HEK293 (cell line): ENCODE results near the gene CLCN1.
A peak's percentile ranks its signal among the peaks of the same experiment; 100 is the strongest.

Source experiments
- EGR2 ChIP-seq: fragments of 450-650 bp; formaldehyde crosslinking; IDR thresholded peaks from 2 replicates; pipeline ENCODE4 v1.5.1; 2016; ENCODE audit warnings: low read depth, missing biosample characterization, missing genetic modification characterization
- GFI1B ChIP-seq: fragments of 450-650 bp; formaldehyde crosslinking; IDR thresholded peaks from 2 replicates; pipeline ENCODE4 v1.5.1; 2016; ENCODE audit warnings: missing biosample characterization, missing genetic modification characterization
- OSR2 ChIP-seq: fragments of 450-650 bp; formaldehyde crosslinking; IDR thresholded peaks from 2 replicates; pipeline ENCODE4 v1.5.1; 2016; ENCODE audit warnings: missing biosample characterization, missing genetic modification characterization
- TRIM28 ChIP-seq: IDR thresholded peaks from 2 replicates; pipeline ENCODE4 v1.6.1; 2011; ENCODE audit warnings: low read length, control low read depth, borderline replicate concordance
- ZBTB44 ChIP-seq: fragments of 450-650 bp; IDR thresholded peaks from 2 replicates; pipeline ENCODE4 v1.5.1; 2018; ENCODE audit warnings: missing biosample characterization, mild to moderate bottlenecking, missing genetic modification characterization
- ZBTB48 ChIP-seq: fragments of 450-650 bp; formaldehyde crosslinking; IDR thresholded peaks from 2 replicates; pipeline ENCODE4 v1.5.1; 2016; ENCODE audit warnings: missing biosample characterization, missing genetic modification characterization
- ZNF121 ChIP-seq: fragments of 450-650 bp; formaldehyde crosslinking; IDR thresholded peaks from 2 replicates; pipeline ENCODE4 v1.5.1; 2016; ENCODE audit warnings: missing biosample characterization, missing genetic modification characterization
- ZNF174 ChIP-seq: fragments of 450-650 bp; formaldehyde crosslinking; IDR thresholded peaks from 2 replicates; pipeline ENCODE4 v1.5.0; 2017; ENCODE audit warnings: missing biosample characterization, mild to moderate bottlenecking, missing genetic modification characterization
- ZNF302 ChIP-seq: fragments of 450-650 bp; formaldehyde crosslinking; IDR thresholded peaks from 2 replicates; pipeline ENCODE4 v1.5.1; 2016; ENCODE audit warnings: missing biosample characterization, missing genetic modification characterization, low read depth
- ZNF311 ChIP-seq: fragments of 450-650 bp; formaldehyde crosslinking; IDR thresholded peaks from 2 replicates; pipeline ENCODE4 v1.5.1; 2017; ENCODE audit warnings: missing biosample characterization, missing genetic modification characterization, borderline replicate concordance
- ZNF366 ChIP-seq: fragments of 450-650 bp; formaldehyde crosslinking; conservative IDR thresholded peaks from 2 replicates; pipeline ENCODE4 v1.5.1; 2016; ENCODE audit warnings: missing biosample characterization, missing genetic modification characterization
- ZNF548 ChIP-seq: fragments of 450-650 bp; formaldehyde crosslinking; IDR thresholded peaks from 2 replicates; pipeline ENCODE4 v1.5.1; 2016; ENCODE audit warnings: missing biosample characterization, missing genetic modification characterization
- ZNF549 ChIP-seq: fragments of 450-650 bp; IDR thresholded peaks from 2 replicates; pipeline ENCODE4 v1.5.1; 2018; ENCODE audit warnings: missing biosample characterization, missing genetic modification characterization, mild to moderate bottlenecking, inconsistent platforms, moderate library complexity
- ZNF555 ChIP-seq: fragments of 450-650 bp; formaldehyde crosslinking; conservative IDR thresholded peaks from 2 replicates; pipeline ENCODE4 v1.5.1; 2017; ENCODE audit warnings: missing biosample characterization, mild to moderate bottlenecking, missing genetic modification characterization, inconsistent platforms
- ZNF629 ChIP-seq: fragments of 450-650 bp; formaldehyde crosslinking; IDR thresholded peaks from 2 replicates; pipeline ENCODE4 v1.5.1; 2017; ENCODE audit warnings: missing biosample characterization, missing genetic modification characterization
- TF ChIP-seq, protein P1 (sequence below): fragments of 450-650 bp; formaldehyde crosslinking; IDR thresholded peaks from 2 replicates; pipeline ENCODE4 v1.5.0; 2017; ENCODE audit warnings: missing biosample characterization, missing genetic modification characterization, borderline replicate concordance
- TF ChIP-seq, protein P2 (sequence below): fragments of 450-650 bp; formaldehyde crosslinking; conservative IDR thresholded peaks from 2 replicates; pipeline ENCODE4 v1.5.1; 2016; ENCODE audit warnings: low read depth, missing biosample characterization, missing genetic modification characterization
- TF ChIP-seq, protein P3 (sequence below): fragments of 450-650 bp; formaldehyde crosslinking; IDR thresholded peaks from 2 replicates; pipeline ENCODE4 v1.5.1; 2016; ENCODE audit warnings: missing biosample characterization, missing genetic modification characterization, low read depth
- TF ChIP-seq, protein P4 (sequence below): fragments of 450-650 bp; formaldehyde crosslinking; IDR thresholded peaks from 2 replicates; pipeline ENCODE4 v1.5.1; 2017; ENCODE audit warnings: missing biosample characterization, mild to moderate bottlenecking, missing genetic modification characterization, moderate library complexity
- TF ChIP-seq, protein P5 (sequence below): fragments of 450-650 bp; formaldehyde crosslinking; IDR thresholded peaks from 2 replicates; pipeline ENCODE4 v1.5.1; 2016; ENCODE audit warnings: missing biosample characterization, missing genetic modification characterization
- TF ChIP-seq, protein P6 (sequence below): fragments of 450-650 bp; formaldehyde crosslinking; IDR thresholded peaks from 2 replicates; pipeline ENCODE4 v1.5.1; 2016; ENCODE audit warnings: missing biosample characterization, missing genetic modification characterization

CLCN1 gene

GRCh38 chr7:143361552-143362130 lies 45.7 kb downstream of the CLCN1 start (continued):
- no peak for TF ChIP-seq ZNF548 (tag by site-specific recombination)
- no peak for TF ChIP-seq ZBTB48
- no peak for TF ChIP-seq ZNF555 (tag by site-specific recombination)
- TF ChIP-seq ZBTB44 (tag by site-specific recombination): no peak
- TF ChIP-seq ZNF311: no peak
- TF ChIP-seq OSR2 (tag by site-specific recombination): peak; percentile 56; the same call in 1 of the 2 replicates
- no peak for TF ChIP-seq ZNF302 (tag by site-specific recombination)
- TF ChIP-seq, protein P1, sequence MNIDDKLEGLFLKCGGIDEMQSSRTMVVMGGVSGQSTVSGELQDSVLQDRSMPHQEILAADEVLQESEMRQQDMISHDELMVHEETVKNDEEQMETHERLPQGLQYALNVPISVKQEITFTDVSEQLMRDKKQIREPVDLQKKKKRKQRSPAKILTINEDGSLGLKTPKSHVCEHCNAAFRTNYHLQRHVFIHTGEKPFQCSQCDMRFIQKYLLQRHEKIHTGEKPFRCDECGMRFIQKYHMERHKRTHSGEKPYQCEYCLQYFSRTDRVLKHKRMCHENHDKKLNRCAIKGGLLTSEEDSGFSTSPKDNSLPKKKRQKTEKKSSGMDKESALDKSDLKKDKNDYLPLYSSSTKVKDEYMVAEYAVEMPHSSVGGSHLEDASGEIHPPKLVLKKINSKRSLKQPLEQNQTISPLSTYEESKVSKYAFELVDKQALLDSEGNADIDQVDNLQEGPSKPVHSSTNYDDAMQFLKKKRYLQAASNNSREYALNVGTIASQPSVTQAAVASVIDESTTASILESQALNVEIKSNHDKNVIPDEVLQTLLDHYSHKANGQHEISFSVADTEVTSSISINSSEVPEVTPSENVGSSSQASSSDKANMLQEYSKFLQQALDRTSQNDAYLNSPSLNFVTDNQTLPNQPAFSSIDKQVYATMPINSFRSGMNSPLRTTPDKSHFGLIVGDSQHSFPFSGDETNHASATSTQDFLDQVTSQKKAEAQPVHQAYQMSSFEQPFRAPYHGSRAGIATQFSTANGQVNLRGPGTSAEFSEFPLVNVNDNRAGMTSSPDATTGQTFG (tag by site-specific recombination): no peak
- TF ChIP-seq ZNF174 (tag by site-specific recombination): no peak
- peak; percentile 81 for TF ChIP-seq EGR2 (tag by site-specific recombination)
- no peak for TF ChIP-seq ZNF549 (tag by site-specific recombination)
- no peak for TF ChIP-seq TRIM28
- TF ChIP-seq, protein P2, sequence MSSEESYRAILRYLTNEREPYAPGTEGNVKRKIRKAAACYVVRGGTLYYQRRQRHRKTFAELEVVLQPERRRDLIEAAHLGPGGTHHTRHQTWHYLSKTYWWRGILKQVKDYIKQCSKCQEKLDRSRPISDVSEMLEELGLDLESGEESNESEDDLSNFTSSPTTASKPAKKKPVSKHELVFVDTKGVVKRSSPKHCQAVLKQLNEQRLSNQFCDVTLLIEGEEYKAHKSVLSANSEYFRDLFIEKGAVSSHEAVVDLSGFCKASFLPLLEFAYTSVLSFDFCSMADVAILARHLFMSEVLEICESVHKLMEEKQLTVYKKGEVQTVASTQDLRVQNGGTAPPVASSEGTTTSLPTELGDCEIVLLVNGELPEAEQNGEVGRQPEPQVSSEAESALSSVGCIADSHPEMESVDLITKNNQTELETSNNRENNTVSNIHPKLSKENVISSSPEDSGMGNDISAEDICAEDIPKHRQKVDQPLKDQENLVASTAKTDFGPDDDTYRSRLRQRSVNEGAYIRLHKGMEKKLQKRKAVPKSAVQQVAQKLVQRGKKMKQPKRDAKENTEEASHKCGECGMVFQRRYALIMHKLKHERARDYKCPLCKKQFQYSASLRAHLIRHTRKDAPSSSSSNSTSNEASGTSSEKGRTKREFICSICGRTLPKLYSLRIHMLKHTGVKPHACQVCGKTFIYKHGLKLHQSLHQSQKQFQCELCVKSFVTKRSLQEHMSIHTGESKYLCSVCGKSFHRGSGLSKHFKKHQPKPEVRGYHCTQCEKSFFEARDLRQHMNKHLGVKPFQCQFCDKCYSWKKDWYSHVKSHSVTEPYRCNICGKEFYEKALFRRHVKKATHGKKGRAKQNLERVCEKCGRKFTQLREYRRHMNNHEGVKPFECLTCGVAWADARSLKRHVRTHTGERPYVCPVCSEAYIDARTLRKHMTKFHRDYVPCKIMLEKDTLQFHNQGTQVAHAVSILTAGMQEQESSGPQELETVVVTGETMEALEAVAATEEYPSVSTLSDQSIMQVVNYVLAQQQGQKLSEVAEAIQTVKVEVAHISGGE (tag by site-specific recombination): no peak
- TF ChIP-seq, protein P3, sequence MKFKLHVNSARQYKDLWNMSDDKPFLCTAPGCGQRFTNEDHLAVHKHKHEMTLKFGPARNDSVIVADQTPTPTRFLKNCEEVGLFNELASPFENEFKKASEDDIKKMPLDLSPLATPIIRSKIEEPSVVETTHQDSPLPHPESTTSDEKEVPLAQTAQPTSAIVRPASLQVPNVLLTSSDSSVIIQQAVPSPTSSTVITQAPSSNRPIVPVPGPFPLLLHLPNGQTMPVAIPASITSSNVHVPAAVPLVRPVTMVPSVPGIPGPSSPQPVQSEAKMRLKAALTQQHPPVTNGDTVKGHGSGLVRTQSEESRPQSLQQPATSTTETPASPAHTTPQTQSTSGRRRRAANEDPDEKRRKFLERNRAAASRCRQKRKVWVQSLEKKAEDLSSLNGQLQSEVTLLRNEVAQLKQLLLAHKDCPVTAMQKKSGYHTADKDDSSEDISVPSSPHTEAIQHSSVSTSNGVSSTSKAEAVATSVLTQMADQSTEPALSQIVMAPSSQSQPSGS: no peak
- TF ChIP-seq, protein P4, sequence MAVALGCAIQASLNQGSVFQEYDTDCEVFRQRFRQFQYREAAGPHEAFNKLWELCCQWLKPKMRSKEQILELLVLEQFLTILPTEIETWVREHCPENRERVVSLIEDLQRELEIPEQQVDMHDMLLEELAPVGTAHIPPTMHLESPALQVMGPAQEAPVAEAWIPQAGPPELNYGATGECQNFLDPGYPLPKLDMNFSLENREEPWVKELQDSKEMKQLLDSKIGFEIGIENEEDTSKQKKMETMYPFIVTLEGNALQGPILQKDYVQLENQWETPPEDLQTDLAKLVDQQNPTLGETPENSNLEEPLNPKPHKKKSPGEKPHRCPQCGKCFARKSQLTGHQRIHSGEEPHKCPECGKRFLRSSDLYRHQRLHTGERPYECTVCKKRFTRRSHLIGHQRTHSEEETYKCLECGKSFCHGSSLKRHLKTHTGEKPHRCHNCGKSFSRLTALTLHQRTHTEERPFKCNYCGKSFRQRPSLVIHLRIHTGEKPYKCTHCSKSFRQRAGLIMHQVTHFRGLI (tag by site-specific recombination): no peak
- no peak for TF ChIP-seq ZNF121 (tag by site-specific recombination)
- TF ChIP-seq, protein P5, sequence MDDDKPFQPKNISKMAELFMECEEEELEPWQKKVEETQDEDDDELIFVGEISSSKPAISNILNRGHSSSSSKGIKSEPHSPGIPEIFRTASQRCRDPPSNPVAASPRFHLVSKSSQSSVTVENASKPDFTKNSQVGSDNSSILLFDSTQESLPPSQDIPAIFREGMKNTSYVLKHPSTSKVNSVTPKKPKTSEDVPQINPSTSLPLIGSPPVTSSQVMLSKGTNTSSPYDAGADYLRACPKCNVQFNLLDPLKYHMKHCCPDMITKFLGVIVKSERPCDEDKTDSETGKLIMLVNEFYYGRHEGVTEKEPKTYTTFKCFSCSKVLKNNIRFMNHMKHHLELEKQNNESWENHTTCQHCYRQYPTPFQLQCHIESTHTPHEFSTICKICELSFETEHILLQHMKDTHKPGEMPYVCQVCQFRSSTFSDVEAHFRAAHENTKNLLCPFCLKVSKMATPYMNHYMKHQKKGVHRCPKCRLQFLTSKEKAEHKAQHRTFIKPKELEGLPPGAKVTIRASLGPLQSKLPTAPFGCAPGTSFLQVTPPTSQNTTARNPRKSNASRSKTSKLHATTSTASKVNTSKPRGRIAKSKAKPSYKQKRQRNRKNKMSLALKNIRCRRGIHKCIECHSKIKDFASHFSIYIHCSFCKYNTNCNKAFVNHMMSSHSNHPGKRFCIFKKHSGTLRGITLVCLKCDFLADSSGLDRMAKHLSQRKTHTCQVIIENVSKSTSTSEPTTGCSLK (tag by site-specific recombination): no peak
- TF ChIP-seq ZNF629 (tag by site-specific recombination): no peak
- TF ChIP-seq ZNF366 (tag by site-specific recombination): no peak
- TF ChIP-seq, protein P6, sequence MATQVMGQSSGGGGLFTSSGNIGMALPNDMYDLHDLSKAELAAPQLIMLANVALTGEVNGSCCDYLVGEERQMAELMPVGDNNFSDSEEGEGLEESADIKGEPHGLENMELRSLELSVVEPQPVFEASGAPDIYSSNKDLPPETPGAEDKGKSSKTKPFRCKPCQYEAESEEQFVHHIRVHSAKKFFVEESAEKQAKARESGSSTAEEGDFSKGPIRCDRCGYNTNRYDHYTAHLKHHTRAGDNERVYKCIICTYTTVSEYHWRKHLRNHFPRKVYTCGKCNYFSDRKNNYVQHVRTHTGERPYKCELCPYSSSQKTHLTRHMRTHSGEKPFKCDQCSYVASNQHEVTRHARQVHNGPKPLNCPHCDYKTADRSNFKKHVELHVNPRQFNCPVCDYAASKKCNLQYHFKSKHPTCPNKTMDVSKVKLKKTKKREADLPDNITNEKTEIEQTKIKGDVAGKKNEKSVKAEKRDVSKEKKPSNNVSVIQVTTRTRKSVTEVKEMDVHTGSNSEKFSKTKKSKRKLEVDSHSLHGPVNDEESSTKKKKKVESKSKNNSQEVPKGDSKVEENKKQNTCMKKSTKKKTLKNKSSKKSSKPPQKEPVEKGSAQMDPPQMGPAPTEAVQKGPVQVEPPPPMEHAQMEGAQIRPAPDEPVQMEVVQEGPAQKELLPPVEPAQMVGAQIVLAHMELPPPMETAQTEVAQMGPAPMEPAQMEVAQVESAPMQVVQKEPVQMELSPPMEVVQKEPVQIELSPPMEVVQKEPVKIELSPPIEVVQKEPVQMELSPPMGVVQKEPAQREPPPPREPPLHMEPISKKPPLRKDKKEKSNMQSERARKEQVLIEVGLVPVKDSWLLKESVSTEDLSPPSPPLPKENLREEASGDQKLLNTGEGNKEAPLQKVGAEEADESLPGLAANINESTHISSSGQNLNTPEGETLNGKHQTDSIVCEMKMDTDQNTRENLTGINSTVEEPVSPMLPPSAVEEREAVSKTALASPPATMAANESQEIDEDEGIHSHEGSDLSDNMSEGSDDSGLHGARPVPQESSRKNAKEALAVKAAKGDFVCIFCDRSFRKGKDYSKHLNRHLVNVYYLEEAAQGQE (tag by site-specific recombination): no peak
- no peak for TF ChIP-seq GFI1B (tag by site-specific recombination)
